Esophagus (tissue), 2 donors: Measurements from ENCODE around the gene NR1I2. TPM values are rescaled to one million over a fixed set of nuclear protein-coding genes. Genes with fewer than 3 reads are reported as not detected.

Source experiments
- H3K27ac ChIP-seq, 2 donors: one replicate each; pipeline ENCODE4 v1.5.1; 2013; ENCODE audit warnings: low read depth in 2 of 2, mild to moderate bottlenecking in 2 of 2, inconsistent platforms in 1 of 2, low read length in 1 of 2, moderate library complexity in 1 of 2
- H3K27me3 ChIP-seq, 2 donors: one replicate each; pipeline ENCODE4 v1.6.1; 2013; ENCODE audit warnings: low read length in 2 of 2, control low read depth in 1 of 2, mild to moderate bottlenecking in 1 of 2; ENCODE audit not compliant: insufficient read depth in 2 of 2, control insufficient read depth in 1 of 2
- H3K36me3 ChIP-seq, 2 donors: one replicate each; pipeline ENCODE4 v1.6.1; 2013; ENCODE audit warnings: low read length in 1 of 2; ENCODE audit not compliant: control insufficient read depth in 2 of 2, insufficient read depth in 2 of 2
- H3K4me1 ChIP-seq, 2 donors: one replicate each; pipeline ENCODE4 v1.6.1; 2013; ENCODE audit warnings: low read length in 1 of 2; ENCODE audit not compliant: control insufficient read depth in 2 of 2, insufficient read depth in 2 of 2
- H3K4me3 ChIP-seq, 2 donors: one replicate each; pipeline ENCODE4 v1.5.1; 2013; ENCODE audit warnings: low read length in 2 of 2, mild to moderate bottlenecking in 2 of 2, low read depth in 1 of 2, moderate library complexity in 1 of 2
- H3K9me3 ChIP-seq, 2 donors: one replicate each; pipeline ENCODE4 v1.6.1; 2013; ENCODE audit warnings: mild to moderate bottlenecking in 2 of 2, low read depth in 1 of 2, low read length in 1 of 2, moderate library complexity in 1 of 2; ENCODE audit not compliant: control insufficient read depth in 2 of 2, insufficient read depth in 1 of 2
- WGBS, 2 donors: extraction: QIAGEN DNeasy Blood & Tissue Kit; methylation state at CpG; one replicate each; pipeline ENCODE4 v1.1.7; 2013; 5-methylcytosine and 5-hydroxymethylcytosine counted together
- polyA plus RNA-seq, 2 donors: library from polyadenylated mRNA; stranded (reverse); fragments of 200-250 nt; gene quantifications; one replicate each; pipeline ENCODE4 v1.2.3, GENCODE V29; 2013
- donor health status: healthy with polysubstance abuse.
- donor health status: Bipolar disorder and iron deficiency.

NR1I2 gene
- polyA plus RNA-seq, 2 donors: 0.02 to 0.08 TPM

DNA sequence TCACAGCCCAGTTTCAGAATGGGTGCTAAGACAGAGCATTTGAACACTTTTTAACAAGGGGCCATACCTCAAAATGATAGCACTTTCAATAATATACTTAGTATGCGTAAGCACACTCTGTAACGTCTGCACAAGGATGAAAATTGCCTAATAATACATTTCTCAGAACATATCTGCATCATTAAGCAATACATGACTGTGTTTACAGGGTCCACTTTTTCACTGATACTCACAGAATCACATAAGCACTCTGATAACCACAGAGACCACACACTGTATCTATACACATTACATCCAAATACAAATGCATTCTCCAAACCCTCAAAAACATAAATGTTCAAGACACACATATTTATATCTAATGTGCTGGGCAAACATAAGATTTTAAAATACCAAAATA, 79.8 kb downstream of the NR1I2 start:
- 96 to 97% methylated on average over 2 of the region's 2 CpGs for WGBS, 2 donors
- no peaks in the 10 kb centered on the region for H3K4me1 ChIP-seq
- H3K27me3 ChIP-seq: no peaks in the 10 kb centered on the region
- H3K36me3 ChIP-seq: peaks cover 0 to 3% of the 10 kb centered on the region in 2 donors
- H3K27ac ChIP-seq: no peak overlapping the region
- no peaks in the 10 kb centered on the region for H3K9me3 ChIP-seq
- H3K4me3 ChIP-seq: no peak overlapping the region

DNA sequence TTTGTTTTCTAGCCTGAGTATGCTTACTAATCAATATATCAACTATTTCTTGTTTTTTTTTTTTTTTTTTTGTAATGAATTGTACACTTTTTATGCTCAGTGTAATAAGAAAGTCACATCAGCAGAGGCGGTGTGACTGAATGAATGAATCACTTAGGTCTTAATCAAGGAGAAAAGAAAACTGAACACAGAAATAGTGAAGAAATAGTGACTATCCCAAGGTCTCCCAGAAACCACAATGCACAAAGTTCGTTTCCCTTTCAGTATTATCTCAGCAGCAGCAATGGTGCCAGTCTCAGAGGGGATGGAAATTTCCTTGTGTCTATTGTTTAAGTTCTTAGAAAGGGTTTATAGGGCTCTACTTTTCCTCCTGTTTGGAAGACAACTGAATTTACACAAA, 80.7 kb downstream of the NR1I2 start:
- WGBS, 2 donors: 92 to 93% methylated on average over 2 of the region's 2 CpGs
- Histone ChIP-seq H3K9me3 (no peaks in the 10 kb centered on the region), H3K27me3 (no peaks in the 10 kb centered on the region), H3K4me3 (no peak overlapping the region), H3K27ac (no peak overlapping the region), H3K4me1 (no peaks in the 10 kb centered on the region), H3K36me3 (peaks cover 0 to 3% of the 10 kb centered on the region in 2 donors)

DNA sequence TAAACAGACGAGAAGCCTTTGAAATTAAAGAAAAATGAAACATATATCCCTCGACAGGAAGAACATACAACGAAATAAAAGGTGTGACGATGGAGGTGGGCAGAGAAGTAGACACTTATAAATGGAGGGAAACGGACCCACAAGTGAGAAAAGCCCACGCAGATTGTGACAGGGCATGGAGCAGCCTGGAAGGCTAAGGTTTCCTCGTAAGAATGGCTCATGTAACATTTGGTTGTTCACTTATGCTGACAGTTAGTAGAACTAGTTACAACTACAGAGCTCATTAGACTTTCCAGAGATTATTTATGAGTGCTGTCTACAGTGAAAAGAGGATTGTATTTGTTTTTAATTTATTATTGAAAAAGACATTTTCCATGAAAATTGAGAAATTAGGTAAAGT, 82.6 kb downstream of the NR1I2 start:
- H3K4me3 ChIP-seq: no peak overlapping the region
- H3K27me3 ChIP-seq: no peaks in the 10 kb centered on the region
- WGBS, 2 donors: 93 to 94% methylated on average over 7 of the region's 7 CpGs
- H3K9me3 ChIP-seq: no peaks in the 10 kb centered on the region
- peaks cover 0 to 3% of the 10 kb centered on the region in 2 donors for H3K36me3 ChIP-seq
- no peaks in the 10 kb centered on the region for H3K4me1 ChIP-seq
- H3K27ac ChIP-seq: no peak overlapping the region

Other genes starting within 250 kb of the NR1I2 start
- under 1 TPM in 1 of 2 donors, not detected in 1; 0.04 TPM for gene CD80, start 222.5 kb upstream of the NR1I2 start, polyA plus RNA-seq
- gene ADPRH, start 202.6 kb upstream of the NR1I2 start, polyA plus RNA-seq: 1 to 10 TPM; 1.2 to 1.3 TPM
- gene PLA1A, start 184.2 kb upstream of the NR1I2 start, polyA plus RNA-seq: 1 to 10 TPM in 1 of 2 donors, under 1 TPM in 1; 0.10 to 1.1 TPM
- 1 to 10 TPM; 1.4 to 1.8 TPM for gene POPDC2, start 121.5 kb upstream of the NR1I2 start, polyA plus RNA-seq
- gene COX17, start 104.7 kb upstream of the NR1I2 start, polyA plus RNA-seq: 100 to 1,000 TPM in 1 of 2 donors, 10 to 100 TPM in 1; 72.7 to 116 TPM
- gene CFAP91, start 79.1 kb upstream of the NR1I2 start, polyA plus RNA-seq: under 1 TPM; 0.44 to 0.45 TPM